Stomach (tissue), 9 donors: ENCODE measurements around the gene SERPINB7. TPM values are rescaled to one million over a fixed set of nuclear protein-coding genes. Genes with fewer than 3 reads are reported as not detected.
"Not testable (repeated sequence)": the region's sequence is repeated elsewhere in the genome, so short reads cannot be mapped to it uniquely, and the experiment has no call there.

ENCODE experiments used
- DNase-seq, 2 donors: peaks; one replicate each; pipeline versions ENCODE4 v3.0.0 to v3.0.0-alpha.2; 2013 to 2019
- H3K27ac ChIP-seq, 5 donors: fragments of 200-600 bp in 4 of 5; sonication (generic) in 4 of 5; one replicate each; pipeline ENCODE4 v1.5.1; 2013 to 2019; ENCODE audit warnings: mild to moderate bottlenecking in 1 of 5, moderate library complexity in 1 of 5
- H3K27me3 ChIP-seq, 3 donors: fragments of 200-600 bp; sonication (generic); one replicate each; pipeline ENCODE4 v1.5.1; 2017 to 2019; ENCODE audit warnings: mixed run types in 1 of 3
- H3K36me3 ChIP-seq, 4 donors: fragments of 200-600 bp; sonication (generic); 1 replicate in 3 of 4; 2 replicates in 1 of 4; pipeline ENCODE4 v1.5.1; 2016 to 2019
- H3K4me1 ChIP-seq, 4 donors: fragments of 200-600 bp; sonication (generic); one replicate each; pipeline ENCODE4 v1.5.1; 2016 to 2019
- H3K4me3 ChIP-seq, 4 donors: fragments of 200-600 bp; sonication (generic) in 3 of 4; one replicate each; pipeline ENCODE4 v1.5.1; 2016 to 2019; ENCODE audit warnings: mild to moderate bottlenecking in 1 of 4
- H3K9me3 ChIP-seq, 4 donors: fragments of 200-600 bp; sonication (generic); one replicate each; pipeline ENCODE4 v1.5.1; 2016 to 2019
- EP300 ChIP-seq: sonication (generic); formaldehyde crosslinking; IDR thresholded peaks from one replicate; pipeline ENCODE4 v1.6.1; 2017; ENCODE audit warnings: antibody characterized with exemption
- POLR2A ChIP-seq, 4 donors: fragments of 450-650 bp; IDR thresholded peaks; one replicate each; pipeline ENCODE4 v1.6.1; 2016; ENCODE audit warnings: antibody characterized with exemption in 4 of 4, control low read depth in 2 of 4, mild to moderate bottlenecking in 1 of 4, moderate library complexity in 1 of 4
- POLR2AphosphoS5 ChIP-seq, 3 donors: sonication (generic); formaldehyde crosslinking; IDR thresholded peaks; one replicate each; pipeline ENCODE4 v1.6.1; 2016; ENCODE audit warnings: antibody characterized with exemption in 3 of 3
- WGBS, 5 donors: extraction: QIAGEN DNeasy Blood & Tissue Kit in 3 of 5; methylation state at CpG; one replicate each; pipeline versions ENCODE4 v1.1.5 to v1.1.7; 2013 to 2018; 5-methylcytosine and 5-hydroxymethylcytosine counted together
- intact Hi-C: fragments of 100-400 bp; cut with DNase I; formaldehyde crosslinking; loops from one replicate; pipeline ENCODE4 v1.15.1; 2023; ENCODE audit warnings: low total_unique reads
- polyA plus RNA-seq, 3 donors: library from polyadenylated mRNA; stranded (reverse); fragments of 200-250 nt; gene quantifications; one replicate each; pipeline ENCODE4 v1.2.3, GENCODE V29; 2013
- total RNA-seq, 5 donors: library from RNA; depleted of rRNA; stranded (reverse); fragments of >200 nt; gene quantifications; one replicate each; pipeline versions ENCODE4 v1.1.0 to v1.2.3, GENCODE V29; 2014 to 2016
- TF ChIP-seq, protein P1 (sequence below), 7 experiments: fragments of 450-650 bp in 4 of 7; fragments of 200-600 bp in 3 of 7; sonication (generic) in 3 of 7; IDR thresholded peaks; one replicate each; pipeline ENCODE4 v1.5.1; 2016 to 2019; ENCODE audit warnings: antibody characterized with exemption in 7 of 7, control low read depth in 2 of 7, mild to moderate bottlenecking in 1 of 7
- donor health status: healthy with polysubstance abuse.
- donor health status: Bipolar disorder and iron deficiency.
- donor health status: healthy.

Gene SERPINB7
- total and polyA plus RNA-seq, 8 donors, result 0.23 to 5.2 TPM; not detected in 6

DNA sequence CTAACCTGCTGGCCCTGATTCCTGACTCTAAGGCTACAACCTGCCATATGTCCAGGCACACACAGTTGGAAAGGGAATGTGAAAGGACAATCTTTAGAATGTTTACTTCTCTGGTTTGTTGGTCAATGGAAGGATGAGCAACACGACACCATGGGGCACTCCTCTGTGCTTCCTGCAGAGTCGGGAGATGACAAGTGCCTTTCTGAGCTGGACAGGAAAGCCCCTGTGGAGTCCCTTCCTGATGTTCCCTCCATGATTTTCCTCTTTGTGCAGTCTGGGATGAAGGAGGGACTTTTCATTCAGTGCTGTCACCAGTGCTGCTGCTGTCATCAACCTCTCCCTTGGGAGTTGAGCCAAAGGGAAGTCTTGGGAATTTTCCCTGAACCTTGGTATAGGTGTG is 22.6 kb upstream of the SERPINB7 start:
- no peak overlapping the region for H3K27ac ChIP-seq
- peaks cover 0 to 7% (median 2%) of the 10 kb centered on the region in 4 donors for H3K9me3 ChIP-seq
- H3K27me3 ChIP-seq, result no peaks in the 10 kb centered on the region
- no peaks in the 10 kb centered on the region for H3K4me1 ChIP-seq
- 61 to 65% (median 64%) methylated on average over 2 of the region's 2 CpGs for WGBS, 5 donors
- intact Hi-C loops, result no loop called here
- no peak for TF ChIP-seq POLR2AphosphoS5 (IDR thresholded peaks at IDR 0.05)
- no peak for TF ChIP-seq POLR2A (IDR thresholded peaks at IDR 0.05)
- TF ChIP-seq, protein P1, sequence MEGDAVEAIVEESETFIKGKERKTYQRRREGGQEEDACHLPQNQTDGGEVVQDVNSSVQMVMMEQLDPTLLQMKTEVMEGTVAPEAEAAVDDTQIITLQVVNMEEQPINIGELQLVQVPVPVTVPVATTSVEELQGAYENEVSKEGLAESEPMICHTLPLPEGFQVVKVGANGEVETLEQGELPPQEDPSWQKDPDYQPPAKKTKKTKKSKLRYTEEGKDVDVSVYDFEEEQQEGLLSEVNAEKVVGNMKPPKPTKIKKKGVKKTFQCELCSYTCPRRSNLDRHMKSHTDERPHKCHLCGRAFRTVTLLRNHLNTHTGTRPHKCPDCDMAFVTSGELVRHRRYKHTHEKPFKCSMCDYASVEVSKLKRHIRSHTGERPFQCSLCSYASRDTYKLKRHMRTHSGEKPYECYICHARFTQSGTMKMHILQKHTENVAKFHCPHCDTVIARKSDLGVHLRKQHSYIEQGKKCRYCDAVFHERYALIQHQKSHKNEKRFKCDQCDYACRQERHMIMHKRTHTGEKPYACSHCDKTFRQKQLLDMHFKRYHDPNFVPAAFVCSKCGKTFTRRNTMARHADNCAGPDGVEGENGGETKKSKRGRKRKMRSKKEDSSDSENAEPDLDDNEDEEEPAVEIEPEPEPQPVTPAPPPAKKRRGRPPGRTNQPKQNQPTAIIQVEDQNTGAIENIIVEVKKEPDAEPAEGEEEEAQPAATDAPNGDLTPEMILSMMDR (IDR thresholded peaks at IDR 0.05), result no peak
- TF ChIP-seq EP300, result no peak
- H3K36me3 ChIP-seq, result no peaks in the 10 kb centered on the region
- H3K4me3 ChIP-seq, result no peak overlapping the region
- DNase-seq, result no peak

DNA sequence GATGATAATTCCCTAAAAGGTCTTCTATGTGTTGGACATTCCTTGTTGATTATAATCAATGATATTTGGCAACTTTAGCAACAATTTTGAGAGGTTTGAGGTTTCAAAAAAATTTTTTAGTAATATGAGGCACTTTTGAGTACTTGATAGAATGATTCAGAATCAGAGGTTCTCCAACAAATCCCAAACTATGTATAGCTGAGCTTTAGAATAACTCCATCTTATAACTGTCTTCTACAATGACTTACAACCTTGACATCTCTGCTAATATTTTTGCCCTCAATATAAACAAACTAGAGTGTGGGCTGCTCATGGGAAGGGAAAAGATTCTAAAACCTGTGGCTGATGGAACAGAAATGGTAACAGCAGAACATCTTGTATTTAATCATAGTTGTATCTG is 21.5 kb upstream of the SERPINB7 start:
- no peak for TF ChIP-seq POLR2AphosphoS5 (IDR thresholded peaks at IDR 0.05)
- TF ChIP-seq EP300, result no peak
- TF ChIP-seq, protein P1 (IDR thresholded peaks at IDR 0.05), result no peak
- TF ChIP-seq POLR2A (IDR thresholded peaks at IDR 0.05), result no peak
- Histone ChIP-seq H3K36me3 (no peaks in the 10 kb centered on the region), H3K9me3 (peaks cover 0 to 5% (median under 1%) of the 10 kb centered on the region in 4 donors), H3K27ac (no peak overlapping the region), H3K4me1 (no peaks in the 10 kb centered on the region), H3K4me3 (no peak overlapping the region), H3K27me3 (no peaks in the 10 kb centered on the region)
- DNase-seq, result no peak
- intact Hi-C loops, result no loop called here

DNA sequence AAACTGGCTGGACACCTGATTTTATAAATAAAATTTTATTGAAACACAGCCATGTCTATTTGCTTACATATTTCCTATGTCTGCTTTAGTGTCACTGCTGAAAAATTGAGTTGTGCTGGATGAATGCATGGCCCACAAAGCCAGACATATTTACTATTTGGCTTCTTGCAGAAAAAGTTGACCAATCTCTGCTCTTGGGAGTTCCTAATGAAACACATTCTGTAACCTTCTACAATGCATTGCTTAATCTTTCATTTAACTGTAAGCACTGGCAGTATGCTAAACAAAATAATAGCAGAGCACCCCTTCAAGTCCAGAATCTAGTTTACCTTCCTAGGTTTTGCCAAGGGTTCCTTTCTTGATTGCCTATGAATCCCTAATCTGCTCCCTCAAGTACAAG is 17.7 kb upstream of the SERPINB7 start:
- no peak for TF ChIP-seq POLR2AphosphoS5 (IDR thresholded peaks at IDR 0.05)
- TF ChIP-seq POLR2A (IDR thresholded peaks at IDR 0.05), result no peak
- no peak for TF ChIP-seq EP300
- TF ChIP-seq, protein P1 (IDR thresholded peaks at IDR 0.05), result no peak
- H3K27ac ChIP-seq, result no peak overlapping the region
- peaks cover 3 to 21% (median 15%) of the 10 kb centered on the region in 4 donors for H3K9me3 ChIP-seq
- no peaks in the 10 kb centered on the region for H3K4me1 ChIP-seq
- H3K36me3 ChIP-seq, result no peaks in the 10 kb centered on the region
- no peaks in the 10 kb centered on the region for H3K27me3 ChIP-seq
- intact Hi-C loops, result no loop called here
- DNase-seq, result no peak
- no peak overlapping the region for H3K4me3 ChIP-seq

DNA sequence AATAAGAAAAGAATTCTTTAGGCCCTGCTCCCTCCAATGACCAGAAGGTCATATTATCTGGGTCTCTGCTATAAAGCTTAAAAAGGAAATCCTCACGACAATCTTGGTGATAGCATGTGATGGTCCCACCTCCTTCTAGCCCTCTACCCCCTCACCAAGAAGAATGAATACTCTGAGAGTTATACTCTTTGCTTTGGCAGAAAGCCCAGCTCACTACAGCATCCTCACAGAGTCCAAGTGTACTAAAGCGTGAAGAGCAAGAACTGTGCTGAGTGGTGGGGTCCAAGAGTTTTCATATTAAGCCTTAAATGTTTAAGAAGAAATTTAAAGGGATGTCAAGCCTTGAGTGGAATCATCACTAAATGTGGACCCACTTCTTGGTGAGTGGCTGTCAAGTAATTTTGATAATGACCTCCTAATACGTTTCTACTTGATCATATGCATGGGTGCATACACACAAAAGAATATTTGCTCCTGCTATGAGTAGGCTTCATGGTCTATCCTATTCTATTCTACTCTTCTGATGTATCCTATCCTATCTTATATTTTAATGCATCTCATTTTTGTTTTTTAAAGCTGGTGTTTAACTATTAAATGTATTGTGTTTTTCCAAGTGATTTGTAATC is 16.5 kb upstream of the SERPINB7 start:
- TF ChIP-seq EP300 (no peak), POLR2AphosphoS5 (IDR thresholded peaks at IDR 0.05) (no peak), POLR2A (IDR thresholded peaks at IDR 0.05) (no peak)
- TF ChIP-seq, protein P1 (IDR thresholded peaks at IDR 0.05), result no peak
- DNase-seq, result no peak
- H3K4me1 ChIP-seq, result no peaks in the 10 kb centered on the region
- intact Hi-C loops, result no loop called here
- no peak overlapping the region for H3K27ac ChIP-seq
- no peak overlapping the region for H3K4me3 ChIP-seq
- 59 to 86% (median 73%) methylated on average over 3 of the region's 3 CpGs for WGBS, 5 donors
- H3K36me3 ChIP-seq, result no peaks in the 10 kb centered on the region
- H3K9me3 ChIP-seq, result peaks cover 3 to 21% (median 15%) of the 10 kb centered on the region in 4 donors
- no peaks in the 10 kb centered on the region for H3K27me3 ChIP-seq

DNA sequence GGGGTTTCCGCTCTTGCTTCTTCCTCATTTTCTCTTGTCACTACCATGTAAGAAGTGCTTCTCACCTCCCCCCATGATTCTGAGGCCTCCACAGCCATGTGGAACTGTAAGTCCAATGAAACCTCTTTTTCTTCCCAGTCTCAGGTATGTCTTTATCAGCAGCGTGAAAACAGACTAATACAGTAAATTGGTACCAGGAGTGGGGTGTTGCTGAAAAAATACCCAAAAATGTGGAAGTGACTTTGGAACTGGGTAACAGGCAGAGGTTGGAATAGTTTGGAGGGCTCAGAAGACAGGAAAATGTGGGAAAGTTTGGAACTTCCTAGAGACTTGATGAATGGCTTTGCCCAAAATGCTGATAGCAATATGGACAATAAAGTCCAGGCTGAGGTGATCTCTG is 15.4 kb upstream of the SERPINB7 start:
- H3K36me3 ChIP-seq, H3K27me3 ChIP-seq, H3K4me3 ChIP-seq, H3K4me1 ChIP-seq, DNase-seq, intact Hi-C loops, H3K27ac ChIP-seq: not testable (repeated sequence)
- H3K9me3 ChIP-seq, result peaks cover 3 to 21% (median 15%) of the 10 kb centered on the region in 4 donors
- 89 to 98% (median 94%) methylated on average over 2 of the region's 2 CpGs for WGBS, 5 donors
